WI38 (cell line): Measurements from ENCODE around the gene RERE.

Experiments used
- H3K4me3 ChIP-seq: 2 replicates; pipeline ENCODE4 v1.5.1; 2011; ENCODE audit warnings: low read depth, mild to moderate bottlenecking, control low read depth, low read length
- CTCF ChIP-seq: IDR thresholded peaks from 2 replicates; pipeline ENCODE4 v1.5.1; 2012; ENCODE audit warnings: low read depth, mild to moderate bottlenecking, control low read depth, low read length

Gene RERE

GRCh38 chr1:8334106-8334851 lies 483.2 kb downstream of the RERE start:
- no peak for TF ChIP-seq CTCF
- no peak overlapping the region for H3K4me3 ChIP-seq

GRCh38 chr1:8333246-8333987 lies 484.0 kb downstream of the RERE start:
- no peak for TF ChIP-seq CTCF
- no peak overlapping the region for H3K4me3 ChIP-seq

GRCh38 chr1:8332806-8333205 lies 484.6 kb downstream of the RERE start:
- TF ChIP-seq CTCF: no peak

GRCh38 chr1:8330271-8331125 lies 486.9 kb downstream of the RERE start:
- H3K4me3 ChIP-seq: no peak overlapping the region
- TF ChIP-seq CTCF: no peak

More at GRCh38 chr1:8332806-8333205, 484.6 kb downstream of the RERE start:
- no peak overlapping the region for H3K4me3 ChIP-seq

GRCh38 chr1:8329858-8330257 lies 487.6 kb downstream of the RERE start:
- TF ChIP-seq CTCF: no peak
- no peak overlapping the region for H3K4me3 ChIP-seq

- no peak overlapping the region for H3K4me3 ChIP-seq
- no peak for TF ChIP-seq CTCF
Observed at GRCh38 chr1:8329439-8329838, 488.0 kb downstream of the RERE start.
